ENCODE results near the gene KRTAP5-3. TPM values are rescaled to one million over a fixed set of nuclear protein-coding genes. Genes with fewer than 3 reads are reported as not detected.

KRTAP5-3 gene
- polyA plus RNA-seq, 1 donor from 2014 or later = not detected

GRCh38 chr11:1571760-1572196 lies 36.5 kb downstream of the KRTAP5-3 start:
- Histone ChIP-seq H3K79me2 (replicated peaks; ENCODE audit: insufficient read depth, low read length) (peaks cover 63% of the 10 kb centered on the region), H3K9ac (ENCODE audit: low read length) (peak overlapping the region; percentile 97), H3K9me2 (ENCODE audit: insufficient read depth, low read length) (no peaks in the 10 kb centered on the region), H3K4me2 (ENCODE audit: low read length) (no peak overlapping the region), H3K27ac (ENCODE audit: low read length) (no peak overlapping the region), H2AFZ (ENCODE audit: low read depth, low read length) (no peak overlapping the region), H4K20me1 (ENCODE audit: insufficient read depth) (peaks cover 16% of the 10 kb centered on the region), H3K36me3 (ENCODE audit: insufficient read depth, low read length) (no peaks in the 10 kb centered on the region), H3K9me3 (ENCODE audit: low read length) (no peaks in the 10 kb centered on the region), H3K4me3 (ENCODE audit: low read length) (peak overlapping the region; percentile 94), H3F3A (ENCODE audit: insufficient read depth, low read length, poor library complexity, severe bottlenecking) (peaks cover 4% of the 10 kb centered on the region), H3K27me3 (ENCODE audit: insufficient read depth, low read depth, low read length) (peaks cover 9% of the 10 kb centered on the region)
- TF ChIP-seq RAD21 (conservative IDR thresholded peaks at IDR 0.05) = no peak
- TF ChIP-seq MXI1 (conservative IDR thresholded peaks at IDR 0.05; ENCODE audit: poor library complexity, severe bottlenecking) = no peak
- TF ChIP-seq EZH2 (IDR thresholded peaks at IDR 0.05; ENCODE audit: borderline replicate concordance, insufficient read depth, low read length, poor library complexity, severe bottlenecking) = no peak
- no peak for TF ChIP-seq REST (IDR thresholded peaks at IDR 0.05; ENCODE audit: borderline replicate concordance)
- no peak for TF ChIP-seq TAF1 (IDR thresholded peaks at IDR 0.05; ENCODE audit: low read depth)
- no peak for TF ChIP-seq POLR2AphosphoS5 (IDR thresholded peaks at IDR 0.05)
- no peak for TF ChIP-seq EP300 (conservative IDR thresholded peaks at IDR 0.05; ENCODE audit: poor library complexity, severe bottlenecking)
- no peak for TF ChIP-seq SMC3 (conservative IDR thresholded peaks at IDR 0.05; ENCODE audit: poor library complexity)
- TF ChIP-seq CTCF (IDR thresholded peaks at IDR 0.05; ENCODE audit: poor library complexity, severe bottlenecking) = no peak

GRCh38 chr11:1570896-1571759 lies 37.1 kb downstream of the KRTAP5-3 start:
- Histone ChIP-seq H3F3A (ENCODE audit: insufficient read depth, low read length, poor library complexity, severe bottlenecking) (peaks cover 4% of the 10 kb centered on the region), H3K4me3 (ENCODE audit: low read length) (peak overlapping the region; percentile 94), H3K9ac (ENCODE audit: low read length) (peak overlapping the region; percentile 97), H3K27me3 (ENCODE audit: insufficient read depth, low read depth, low read length) (peaks cover 9% of the 10 kb centered on the region), H3K36me3 (ENCODE audit: insufficient read depth, low read length) (no peaks in the 10 kb centered on the region), H3K9me2 (ENCODE audit: insufficient read depth, low read length) (no peaks in the 10 kb centered on the region), H3K27ac (ENCODE audit: low read length) (peak overlapping the region; percentile 85), H4K20me1 (ENCODE audit: insufficient read depth) (peaks cover 19% of the 10 kb centered on the region), H3K79me2 (replicated peaks; ENCODE audit: insufficient read depth, low read length) (peaks cover 69% of the 10 kb centered on the region), H2AFZ (ENCODE audit: low read depth, low read length) (no peak overlapping the region), H3K4me2 (ENCODE audit: low read length) (peak overlapping the region; percentile 81), H3K9me3 (ENCODE audit: low read length) (no peaks in the 10 kb centered on the region)
- TF ChIP-seq MXI1 (conservative IDR thresholded peaks at IDR 0.05; ENCODE audit: poor library complexity, severe bottlenecking) (peak; percentile 37), TAF1 (IDR thresholded peaks at IDR 0.05; ENCODE audit: low read depth) (peak; percentile 64), RAD21 (conservative IDR thresholded peaks at IDR 0.05) (no peak), EP300 (conservative IDR thresholded peaks at IDR 0.05; ENCODE audit: poor library complexity, severe bottlenecking) (peak; percentile 14), SMC3 (conservative IDR thresholded peaks at IDR 0.05; ENCODE audit: poor library complexity) (peak; percentile 23)
